Loucy (cell line): Measurements from ENCODE around the gene ENPP3.

Experiments used
- H2AFZ ChIP-seq: fragments of 200-600 bp; sonication (generic); 2 replicates; pipeline ENCODE4 v1.6.0; 2016; ENCODE audit warnings: antibody characterized with exemption, mild to moderate bottlenecking, low read length, moderate library complexity
- H3F3A ChIP-seq: fragments of 200-600 bp; 2 replicates; pipeline ENCODE4 v1.6.0; 2016; ENCODE audit warnings: antibody characterized with exemption, low read depth, mild to moderate bottlenecking
- H3K27me3 ChIP-seq: fragments of 200-600 bp; sonication (generic); 2 replicates; pipeline ENCODE4 v1.6.1; 2014; ENCODE audit warnings: low read length, mild to moderate bottlenecking; ENCODE audit not compliant: insufficient read depth, poor library complexity, severe bottlenecking
- H3K36me3 ChIP-seq: fragments of 200-600 bp; sonication (generic); 2 replicates; pipeline ENCODE4 v1.6.1; 2016; ENCODE audit warnings: low read length; ENCODE audit not compliant: insufficient read depth
- H3K4me1 ChIP-seq: fragments of 200-600 bp; sonication (generic); 2 replicates; pipeline ENCODE4 v1.5.1; 2014; ENCODE audit warnings: low read length, mild to moderate bottlenecking; ENCODE audit not compliant: insufficient read depth, poor library complexity, severe bottlenecking
- H3K4me2 ChIP-seq: fragments of 200-600 bp; sonication (generic); 2 replicates; pipeline ENCODE4 v1.6.0; 2014; ENCODE audit warnings: antibody characterized with exemption, low read length, low read depth, mild to moderate bottlenecking; ENCODE audit not compliant: poor library complexity, severe bottlenecking
- H3K4me3 ChIP-seq: fragments of 200-600 bp; sonication (generic); 2 replicates; pipeline ENCODE4 v1.5.1; 2014; ENCODE audit warnings: low read length, mild to moderate bottlenecking, mixed read lengths; ENCODE audit not compliant: poor library complexity, severe bottlenecking
- H3K79me2 ChIP-seq: fragments of 200-600 bp; sonication (generic); 2 replicates; pipeline ENCODE4 v1.6.1; 2014; ENCODE audit warnings: low read length; ENCODE audit not compliant: insufficient read depth
- H3K9ac ChIP-seq: fragments of 200-600 bp; sonication (generic); 2 replicates; pipeline ENCODE4 v1.6.0; 2014; ENCODE audit warnings: mild to moderate bottlenecking, low read depth, low read length, moderate library complexity; ENCODE audit not compliant: poor library complexity, severe bottlenecking
- H3K9me2 ChIP-seq: fragments of 200-600 bp; sonication (generic); replicated peaks from 2 replicates; pipeline ENCODE4 v1.6.1; 2016; ENCODE audit warnings: low read depth, low read length, mixed read lengths
- H3K9me3 ChIP-seq: fragments of 200-600 bp; sonication (generic); 2 replicates; pipeline ENCODE4 v1.6.1; 2014; ENCODE audit warnings: mild to moderate bottlenecking, antibody characterized with exemption, low read length, low read depth; ENCODE audit not compliant: insufficient read depth
- H4K20me1 ChIP-seq: fragments of 200-600 bp; sonication (generic); 2 replicates; pipeline ENCODE4 v1.6.0; 2014; ENCODE audit warnings: antibody characterized with exemption, low read length, mild to moderate bottlenecking; ENCODE audit not compliant: insufficient read depth, poor library complexity, severe bottlenecking
- CTCF ChIP-seq: fragments of 200-600 bp; sonication (generic); conservative IDR thresholded peaks from 2 replicates; pipeline ENCODE4 v1.5.1; 2014; ENCODE audit warnings: mild to moderate bottlenecking, antibody characterized with exemption, low read length
- EZH2phosphoT487 ChIP-seq: fragments of 200-600 bp; IDR thresholded peaks from 2 replicates; pipeline ENCODE4 v1.6.1; 2018; ENCODE audit warnings: antibody characterized with exemption, mild to moderate bottlenecking, moderate library complexity, borderline replicate concordance

The ENPP3 gene

GRCh38 chr6:131641554-131641953 is 4.5 kb downstream of the ENPP3 start:
- Histone ChIP-seq H3K9ac (no peak overlapping the region), H3F3A (no peaks in the 10 kb centered on the region), H4K20me1 (no peaks in the 10 kb centered on the region), H3K9me3 (no peaks in the 10 kb centered on the region), H3K27me3 (no peaks in the 10 kb centered on the region), H3K79me2 (no peaks in the 10 kb centered on the region), H3K4me3 (no peak overlapping the region), H3K36me3 (no peaks in the 10 kb centered on the region), H3K4me1 (no peaks in the 10 kb centered on the region), H3K4me2 (no peak overlapping the region), H2AFZ (no peak overlapping the region), H3K9me2 (no peaks in the 10 kb centered on the region)
- TF ChIP-seq EZH2phosphoT487 (no peak), CTCF (no peak)

GRCh38 chr6:131642565-131642964 is 5.5 kb downstream of the ENPP3 start:
- Histone ChIP-seq H3K79me2 (no peaks in the 10 kb centered on the region), H3K9ac (no peak overlapping the region), H3K36me3 (no peaks in the 10 kb centered on the region)

GRCh38 chr6:131642987-131643611 is 6.0 kb downstream of the ENPP3 start:
- Histone ChIP-seq H3K4me2 (no peak overlapping the region), H3K9ac (no peak overlapping the region), H3K79me2 (no peaks in the 10 kb centered on the region), H3F3A (no peaks in the 10 kb centered on the region), H2AFZ (no peak overlapping the region), H3K9me3 (no peaks in the 10 kb centered on the region), H3K4me3 (no peak overlapping the region), H3K4me1 (no peaks in the 10 kb centered on the region), H3K36me3 (no peaks in the 10 kb centered on the region), H3K27me3 (no peaks in the 10 kb centered on the region), H4K20me1 (no peaks in the 10 kb centered on the region), H3K9me2 (no peaks in the 10 kb centered on the region)
- TF ChIP-seq CTCF, result no peak
- TF ChIP-seq EZH2phosphoT487, result no peak

More at GRCh38 chr6:131642565-131642964, 5.5 kb downstream of the ENPP3 start:
- Histone ChIP-seq H3K4me2 (no peak overlapping the region), H3K9me2 (no peaks in the 10 kb centered on the region), H4K20me1 (no peaks in the 10 kb centered on the region), H3K27me3 (no peaks in the 10 kb centered on the region), H3F3A (no peaks in the 10 kb centered on the region), H3K9me3 (no peaks in the 10 kb centered on the region), H3K4me3 (no peak overlapping the region), H3K4me1 (no peaks in the 10 kb centered on the region), H2AFZ (no peak overlapping the region)
- no peak for TF ChIP-seq EZH2phosphoT487
- TF ChIP-seq CTCF, result no peak
